GM21619 (cell line): Measurements from ENCODE around the gene TTLL5.
"Not testable (repeated sequence)": the region's sequence is repeated elsewhere in the genome, so short reads cannot be mapped to it uniquely, and the experiment has no call there.

Source experiments
- ATAC-seq: cut with Tn5 transposase; IDR thresholded peaks from one replicate; pipeline ENCODE4 v1.9.1; 2021; ENCODE audit not compliant: unreplicated experiment

The TTLL5 gene

GRCh38 chr14:75648066-75648838 lies 12.8 kb upstream of the TTLL5 start:
- ATAC-seq, result no peak

DNA sequence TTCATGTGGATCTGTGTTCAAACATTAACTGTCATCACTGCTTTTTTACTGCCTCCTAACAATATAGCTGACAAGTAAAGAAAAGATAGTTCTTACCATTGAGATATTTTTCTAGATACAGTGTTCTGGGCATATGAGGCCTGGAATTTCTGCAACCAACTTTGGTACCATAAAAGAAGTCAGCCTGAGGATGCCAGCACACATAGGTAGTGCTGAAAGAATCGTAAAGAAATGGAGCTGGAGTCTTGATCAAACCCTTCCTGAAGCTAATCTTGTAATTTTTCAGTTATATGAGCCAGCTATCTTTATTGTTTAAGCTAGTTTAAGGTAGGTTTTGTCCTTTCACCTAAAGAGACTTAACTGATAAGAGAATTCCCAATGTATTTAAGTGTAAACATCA lies 11.7 kb upstream of the TTLL5 start:
- ATAC-seq, result no peak

- ATAC-seq, result no peak
These were observed 11.3 kb upstream of the TTLL5 start for GRCh38 chr14:75649773-75650172.

DNA sequence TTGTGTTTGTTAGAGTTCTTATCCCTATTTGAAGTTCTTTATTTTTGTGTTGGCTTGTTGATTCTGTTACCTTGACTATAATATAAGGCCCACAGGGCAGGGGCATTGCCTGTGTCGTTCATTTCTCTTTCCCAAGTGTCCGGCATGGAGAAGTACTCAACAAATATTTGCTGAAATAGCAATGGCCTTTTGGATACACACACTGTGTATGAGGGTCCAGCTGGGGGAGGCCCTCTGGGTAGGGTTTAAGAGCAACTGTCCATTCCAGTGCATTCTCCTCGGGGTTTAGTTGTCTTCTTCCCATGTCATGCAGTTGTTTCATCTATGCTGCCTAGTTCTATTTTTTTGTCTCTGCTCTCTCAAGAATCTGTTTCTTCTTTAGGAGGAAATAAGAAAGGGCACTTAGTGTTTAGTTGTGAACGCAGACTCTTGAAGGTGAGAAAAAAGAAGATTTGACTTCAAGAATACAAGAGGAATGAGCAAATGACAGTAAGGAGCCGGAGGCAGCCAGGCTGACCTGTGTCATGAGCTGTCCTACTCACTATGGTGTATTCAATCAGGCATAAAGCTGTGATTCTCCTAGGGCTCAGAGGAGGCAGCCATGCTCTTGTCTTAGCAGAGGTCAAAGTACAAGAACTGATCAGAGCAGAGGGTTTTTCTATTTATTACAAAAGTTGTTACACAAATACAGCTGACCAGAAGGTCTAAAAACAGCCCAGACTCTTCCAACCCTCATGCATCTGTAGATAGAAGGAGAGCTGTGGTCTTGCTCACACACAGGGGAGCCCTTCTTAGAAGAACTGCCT lies 10.6 kb upstream of the TTLL5 start:
- ATAC-seq, result no peak

- no peak for ATAC-seq
These were observed 7.5 kb upstream of the TTLL5 start for GRCh38 chr14:75653563-75653962.

DNA sequence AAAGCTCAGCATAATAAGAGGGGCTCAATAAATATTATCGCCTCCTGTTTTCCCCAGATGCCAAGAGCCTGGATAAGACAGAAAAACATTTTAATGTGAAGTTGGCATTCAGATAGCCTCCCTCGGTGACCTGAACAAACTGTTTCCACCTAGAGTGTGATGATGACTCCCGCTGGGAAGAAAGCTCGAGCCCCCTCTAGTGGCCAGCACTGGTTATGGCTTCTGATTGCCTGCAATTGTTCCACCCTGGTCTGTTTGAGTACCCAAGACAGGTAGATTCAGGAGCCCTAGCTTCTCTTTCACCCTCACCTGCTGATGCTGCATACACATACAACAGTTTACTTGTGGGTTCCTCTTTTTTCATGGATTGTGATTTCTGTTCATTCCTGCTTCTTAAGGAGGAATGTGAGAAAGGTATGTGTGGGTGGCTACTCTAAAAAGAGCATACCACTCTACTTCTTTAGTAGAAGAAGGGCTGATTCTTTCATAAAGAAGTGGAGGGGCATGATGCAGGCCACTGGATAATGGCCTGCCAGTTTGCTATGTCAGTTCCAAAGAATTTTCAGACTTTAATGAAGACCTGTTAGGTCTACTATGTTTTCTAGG lies 6.8 kb upstream of the TTLL5 start:
- ATAC-seq, result no peak

DNA sequence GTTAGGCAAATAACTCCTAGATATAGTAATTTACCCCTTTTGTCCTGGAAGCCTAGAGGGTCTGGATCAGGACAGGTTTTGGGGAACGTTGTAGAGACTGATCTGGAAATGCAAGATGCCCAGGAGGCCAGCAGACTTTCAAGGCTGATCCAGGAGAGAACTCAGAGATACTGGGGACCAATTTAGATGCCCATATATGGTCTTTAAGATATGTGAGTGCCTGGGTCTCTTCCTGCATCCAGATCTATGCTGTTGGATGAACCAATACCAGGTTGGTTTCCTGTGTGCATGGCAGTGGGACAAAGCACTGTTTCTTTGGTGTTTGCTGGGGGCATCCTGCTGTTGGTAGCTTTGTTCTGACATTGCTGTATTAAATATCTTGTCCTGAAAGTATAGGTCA lies 5.8 kb upstream of the TTLL5 start:
- ATAC-seq, result no peak

DNA sequence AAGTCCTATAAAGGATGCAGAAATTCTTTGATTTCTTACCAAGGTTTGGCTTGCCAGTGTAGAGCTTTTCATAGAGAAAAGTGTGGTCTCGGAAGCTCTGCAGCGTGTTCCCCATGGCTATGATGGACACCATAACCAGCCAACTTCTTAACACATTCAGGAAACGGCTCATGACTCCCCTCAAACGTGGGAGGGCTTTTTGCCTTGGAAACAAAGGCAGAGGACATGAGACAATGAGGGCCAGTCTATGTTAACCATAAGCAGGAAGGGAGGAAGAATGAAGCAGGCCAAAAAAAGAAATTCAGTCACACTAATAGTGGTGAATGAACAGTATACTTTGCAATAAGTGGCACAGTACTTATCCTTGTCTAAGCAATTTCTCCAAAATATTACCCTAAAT lies 3.7 kb upstream of the TTLL5 start:
- ATAC-seq, result no peak

DNA sequence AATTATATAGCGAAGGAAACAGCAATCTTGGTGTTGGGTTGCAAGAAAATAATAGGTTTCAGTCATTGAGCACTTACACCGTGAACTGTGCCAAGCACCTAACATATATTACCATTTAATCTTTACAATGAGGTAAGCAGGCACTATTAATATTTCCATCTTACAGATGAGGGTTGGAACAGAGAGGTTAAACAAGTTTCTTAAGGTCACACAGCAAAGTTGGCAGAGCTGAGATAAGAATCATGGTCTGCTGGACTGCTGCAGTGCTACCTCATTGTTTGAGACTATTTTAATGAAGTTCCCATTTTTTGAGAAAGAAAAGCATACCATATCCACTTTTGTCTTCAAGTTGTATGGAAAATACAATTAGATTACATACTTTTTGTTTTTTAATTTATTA lies 2.1 kb upstream of the TTLL5 start:
- no peak for ATAC-seq

- no peak for ATAC-seq
These were observed 812 bp upstream of the TTLL5 start for GRCh38 chr14:75660238-75660629.

- no peak for ATAC-seq
These were observed 411 bp downstream of the TTLL5 start for GRCh38 chr14:75661499-75661814.

DNA sequence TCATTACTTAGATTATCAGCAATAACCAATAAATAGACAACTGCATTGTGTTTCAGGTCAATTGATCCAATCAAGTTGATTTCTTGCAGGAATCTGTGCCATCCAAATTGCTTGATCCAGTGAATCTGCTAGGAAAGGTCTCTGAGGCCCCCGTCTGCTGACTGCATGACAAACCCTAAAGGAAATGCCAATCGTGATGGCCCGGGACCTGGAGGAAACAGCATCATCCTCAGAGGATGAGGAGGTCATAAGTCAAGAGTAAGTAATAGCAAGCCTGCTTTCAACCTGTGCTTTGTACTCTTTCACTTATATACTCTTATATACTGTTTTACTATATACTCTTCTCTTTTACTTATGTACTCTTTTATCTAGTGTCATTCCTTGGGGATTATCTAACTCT lies 1.9 kb downstream of the TTLL5 start:
- no peak for ATAC-seq

GRCh38 chr14:75667099-75667765 lies 6.2 kb downstream of the TTLL5 start:
- ATAC-seq, result no peak

DNA sequence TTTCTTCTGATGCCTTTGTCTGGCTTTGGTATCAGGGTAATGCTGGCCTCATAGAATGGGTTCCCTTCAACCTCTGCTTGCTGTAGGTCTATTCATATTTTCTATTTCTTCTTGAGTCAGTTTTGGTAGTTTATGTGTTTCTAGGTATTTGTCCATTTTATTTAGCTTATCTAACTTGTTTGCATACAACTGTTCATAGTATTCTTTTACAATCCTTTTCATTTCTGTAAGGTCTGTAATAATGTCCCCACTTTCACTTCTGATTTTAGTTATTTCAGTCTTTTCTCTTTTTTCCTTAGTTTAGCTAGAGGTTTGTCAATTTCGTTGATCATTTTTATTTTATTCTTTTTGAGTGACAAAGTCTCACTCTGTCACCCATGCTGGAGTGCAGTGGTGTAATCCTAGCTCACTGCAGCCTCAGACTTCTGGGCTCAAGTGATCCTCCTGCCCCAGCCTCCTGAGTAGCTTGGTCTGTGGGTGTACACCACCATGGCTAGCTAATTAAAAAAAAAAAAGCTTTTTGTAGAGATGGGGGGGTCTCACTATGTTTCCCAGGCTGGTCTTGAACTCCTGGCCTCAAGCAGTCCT lies 11.7 kb downstream of the TTLL5 start:
- no peak for ATAC-seq

GRCh38 chr14:75673345-75674035 lies 12.4 kb downstream of the TTLL5 start:
- ATAC-seq, result peak; percentile 51

- ATAC-seq, result no peak
These were observed 14.4 kb downstream of the TTLL5 start for GRCh38 chr14:75675265-75675960.

GRCh38 chr14:75685910-75686309 lies 24.9 kb downstream of the TTLL5 start:
- ATAC-seq, result no peak

DNA sequence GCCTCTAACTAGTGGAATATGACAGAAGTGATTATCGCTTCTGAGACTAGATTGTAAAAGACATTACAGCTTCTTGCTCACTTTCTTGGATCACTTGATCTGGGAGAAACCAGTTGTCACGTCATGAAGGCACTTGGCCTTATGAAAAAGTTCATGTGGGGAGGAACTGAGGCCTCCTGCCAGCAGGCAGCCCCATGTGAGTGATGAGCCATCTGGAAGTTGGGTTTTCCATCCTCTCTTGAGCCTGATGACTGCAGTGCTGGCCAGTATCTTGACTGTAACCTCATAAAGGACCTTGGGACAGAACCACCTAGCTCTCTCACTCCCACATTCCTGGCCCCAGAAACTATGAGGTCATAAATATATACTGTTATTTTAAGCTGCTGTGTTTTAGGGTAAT lies 28.0 kb downstream of the TTLL5 start:
- no peak for ATAC-seq

- ATAC-seq, result no peak
These were observed 29.0 kb downstream of the TTLL5 start for GRCh38 chr14:75690010-75690409.

- ATAC-seq, result not testable (repeated sequence)
These were observed 34.0 kb downstream of the TTLL5 start for GRCh38 chr14:75695025-75695424.
